ENCODE data around the gene CLINT1. TPM values are rescaled to one million over a fixed set of nuclear protein-coding genes. Genes with fewer than 3 reads are reported as not detected.
A peak's percentile ranks its signal among the peaks of the same experiment; 100 is the strongest.

CLINT1 gene
- total RNA-seq, 4 donors from 2014 or later, result 69.1 to 103 (median 88.6) TPM

GRCh38 chr5:157836121-157836753, 22.7 kb downstream of the CLINT1 start:
- H3K27me3 ChIP-seq, result no peaks in the 10 kb centered on the region

GRCh38 chr5:157835041-157835440, 23.9 kb downstream of the CLINT1 start:
- no peak for ATAC-seq
- WGBS, 2 donors (ENCODE audit: low coverage in 1 of 2), result 73 to 82% methylated on average over 5 of the region's 5 CpGs
- H3K4me1 ChIP-seq, result peaks cover 0 to 16% (median 0%) of the 10 kb centered on the region in 3 donors
- no peak overlapping the region for H3K27ac ChIP-seq
- no peaks in the 10 kb centered on the region for H3K36me3 ChIP-seq
- TF ChIP-seq CTCF (IDR thresholded peaks at IDR 0.05), result no peak
- no peak for TF ChIP-seq POLR2AphosphoS5 (IDR thresholded peaks at IDR 0.05)
- no peak for TF ChIP-seq EP300 (IDR thresholded peaks at IDR 0.05)
- no peak for TF ChIP-seq POLR2A (IDR thresholded peaks at IDR 0.05)
- H3K9me3 ChIP-seq, result no peaks in the 10 kb centered on the region
- H3K4me3 ChIP-seq, result no peak overlapping the region
- no peaks in the 10 kb centered on the region for H3K27me3 ChIP-seq

More at GRCh38 chr5:157836121-157836753, 22.7 kb downstream of the CLINT1 start:
- no peak for ATAC-seq
- TF ChIP-seq EP300 (IDR thresholded peaks at IDR 0.05) (no peak), CTCF (IDR thresholded peaks at IDR 0.05) (no peak), POLR2AphosphoS5 (IDR thresholded peaks at IDR 0.05) (no peak), POLR2A (IDR thresholded peaks at IDR 0.05) (no peak)
- no peaks in the 10 kb centered on the region for H3K9me3 ChIP-seq
- H3K36me3 ChIP-seq, result no peaks in the 10 kb centered on the region
- H3K27ac ChIP-seq, result no peak overlapping the region
- peaks cover 0 to 16% (median 0%) of the 10 kb centered on the region in 3 donors for H3K4me1 ChIP-seq
- 98 to 100% methylated on average over 2 of the region's 2 CpGs for WGBS, 2 donors (ENCODE audit: low coverage in 1 of 2)
- no peak overlapping the region for H3K4me3 ChIP-seq

GRCh38 chr5:157828944-157829639, 29.9 kb downstream of the CLINT1 start:
- H3K4me1 ChIP-seq, result peaks cover 7 to 59% (median 13%) of the 10 kb centered on the region in 3 donors

GRCh38 chr5:157828105-157828943, 30.6 kb downstream of the CLINT1 start:
- no peaks in the 10 kb centered on the region for H3K36me3 ChIP-seq
- H3K27ac ChIP-seq, result peak overlapping the region; percentile 73 to 79 (median 74)
- H3K9me3 ChIP-seq, result no peaks in the 10 kb centered on the region
- no peaks in the 10 kb centered on the region for H3K27me3 ChIP-seq
- 14 to 49% methylated on average over 4 to 8 of the region's 8 CpGs for WGBS, 2 donors (ENCODE audit: low coverage in 1 of 2)
- H3K4me3 ChIP-seq, result no peak overlapping the region
- peak; percentile 36 for ATAC-seq
- peaks cover 7 to 65% (median 13%) of the 10 kb centered on the region in 3 donors for H3K4me1 ChIP-seq
- TF ChIP-seq CTCF (IDR thresholded peaks at IDR 0.05) (no peak), POLR2AphosphoS5 (IDR thresholded peaks at IDR 0.05) (no peak), EP300 (IDR thresholded peaks at IDR 0.05) (no peak), POLR2A (IDR thresholded peaks at IDR 0.05) (no peak)

More at GRCh38 chr5:157828944-157829639, 29.9 kb downstream of the CLINT1 start:
- 89 to 100% methylated on average over 1 to 4 of the region's 4 CpGs for WGBS, 2 donors (ENCODE audit: low coverage in 1 of 2)
- Histone ChIP-seq H3K36me3 (no peaks in the 10 kb centered on the region), H3K4me3 (no peak overlapping the region), H3K9me3 (no peaks in the 10 kb centered on the region), H3K27ac (peak overlapping the region; percentile 18 to 79 (median 74)), H3K27me3 (no peaks in the 10 kb centered on the region)
- TF ChIP-seq POLR2AphosphoS5 (IDR thresholded peaks at IDR 0.05) (no peak), EP300 (IDR thresholded peaks at IDR 0.05) (no peak), POLR2A (IDR thresholded peaks at IDR 0.05) (no peak), CTCF (IDR thresholded peaks at IDR 0.05) (no peak)
- no peak for ATAC-seq
